Measurements from ENCODE around the gene SLC27A5. TPM values are rescaled to one million over a fixed set of nuclear protein-coding genes. Genes with fewer than 3 reads are reported as not detected.

SLC27A5 gene, protein sequence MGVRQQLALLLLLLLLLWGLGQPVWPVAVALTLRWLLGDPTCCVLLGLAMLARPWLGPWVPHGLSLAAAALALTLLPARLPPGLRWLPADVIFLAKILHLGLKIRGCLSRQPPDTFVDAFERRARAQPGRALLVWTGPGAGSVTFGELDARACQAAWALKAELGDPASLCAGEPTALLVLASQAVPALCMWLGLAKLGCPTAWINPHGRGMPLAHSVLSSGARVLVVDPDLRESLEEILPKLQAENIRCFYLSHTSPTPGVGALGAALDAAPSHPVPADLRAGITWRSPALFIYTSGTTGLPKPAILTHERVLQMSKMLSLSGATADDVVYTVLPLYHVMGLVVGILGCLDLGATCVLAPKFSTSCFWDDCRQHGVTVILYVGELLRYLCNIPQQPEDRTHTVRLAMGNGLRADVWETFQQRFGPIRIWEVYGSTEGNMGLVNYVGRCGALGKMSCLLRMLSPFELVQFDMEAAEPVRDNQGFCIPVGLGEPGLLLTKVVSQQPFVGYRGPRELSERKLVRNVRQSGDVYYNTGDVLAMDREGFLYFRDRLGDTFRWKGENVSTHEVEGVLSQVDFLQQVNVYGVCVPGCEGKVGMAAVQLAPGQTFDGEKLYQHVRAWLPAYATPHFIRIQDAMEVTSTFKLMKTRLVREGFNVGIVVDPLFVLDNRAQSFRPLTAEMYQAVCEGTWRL
- polyA plus RNA-seq (ENCODE audit: insufficient read depth in 1 of 5, insufficient read length in 5 of 5, low replicate concordance in 1 of 5): 1 to 10 TPM; 5.8 to 9.5 (median 7.8) TPM
- long read RNA-seq, donor 1, full-length matches to known transcripts: 10 of 16 reads
- long read RNA-seq, donor 1, partial matches to known transcripts: 6 of 16 reads
- long read RNA-seq, donor 1, other reads (novel, unspliced or antisense): 0 of 16 reads
- long read RNA-seq, donor 2, partial matches to known transcripts: 0 of 3 reads
- long read RNA-seq, donor 2, other reads (novel, unspliced or antisense): 0 of 3 reads
- long read RNA-seq, donor 3, full-length matches to known transcripts: 6 of 358 reads
- long read RNA-seq, donor 3, partial matches to known transcripts: 321 of 358 reads
- long read RNA-seq, donor 3, other reads (novel, unspliced or antisense): 31 of 358 reads
- long read RNA-seq, donor 4, full-length matches to known transcripts: 5 of 5 reads
- long read RNA-seq, donor 4, partial matches to known transcripts: 0 of 5 reads
- long read RNA-seq, donor 4, other reads (novel, unspliced or antisense): 0 of 5 reads
- long read RNA-seq, donor 5, full-length matches to known transcripts: 9 of 9 reads
- long read RNA-seq, donor 5, partial matches to known transcripts: 0 of 9 reads
- long read RNA-seq, donor 5, other reads (novel, unspliced or antisense): 0 of 9 reads
- long read RNA-seq, donor 6, full-length matches to known transcripts: 10 of 10 reads
- long read RNA-seq, donor 6, partial matches to known transcripts: 0 of 10 reads
- long read RNA-seq, donor 6, other reads (novel, unspliced or antisense): 0 of 10 reads
- long read RNA-seq, donor 7, full-length matches to known transcripts: 5 of 5 reads
- long read RNA-seq, donor 7, partial matches to known transcripts: 0 of 5 reads
- long read RNA-seq, donor 7, other reads (novel, unspliced or antisense): 0 of 5 reads
- long read RNA-seq, donor 8, partial matches to known transcripts: 0 of 4 reads
- long read RNA-seq, donor 8, other reads (novel, unspliced or antisense): 0 of 4 reads

GRCh38 chr19:58511353-58512208 lies at the start of gene SLC27A5:
TSS of gene SLC27A5 (minus strand) at chr19:58511992. CDS start at chr19:58511955, 37 bp downstream.
- no peak for DNase-seq

DNA sequence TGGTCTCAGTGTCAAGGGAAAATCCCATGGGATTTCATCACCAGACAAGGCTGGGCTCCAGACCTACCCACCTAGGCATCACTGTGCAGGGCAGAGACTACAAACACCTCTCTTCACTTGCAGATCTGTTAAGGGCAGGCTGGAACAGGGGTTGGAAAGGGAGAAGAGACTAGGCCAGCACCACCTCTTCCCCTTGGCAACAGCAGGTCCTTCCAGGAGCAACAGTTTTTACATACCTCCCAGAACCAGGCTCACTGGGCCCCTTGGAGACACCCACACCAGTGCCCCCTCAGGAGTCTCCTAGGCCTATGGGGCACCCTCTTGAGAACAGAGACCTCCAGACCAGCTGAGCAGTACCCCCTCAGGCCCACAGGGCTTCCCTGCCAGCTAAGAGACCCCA lies 49.1 kb upstream of the SLC27A5 start:
- DNase-seq: no peak

GRCh38 chr19:58560007-58560887 lies 48.5 kb upstream of the SLC27A5 start:
- DNase-seq: no peak

GRCh38 chr19:58559275-58560006 lies 47.6 kb upstream of the SLC27A5 start:
- DNase-seq: peak; percentile 89 to 90

- DNase-seq: peak; percentile 98
Measured at GRCh38 chr19:58558623-58559274, 47.0 kb upstream of the SLC27A5 start.

DNA sequence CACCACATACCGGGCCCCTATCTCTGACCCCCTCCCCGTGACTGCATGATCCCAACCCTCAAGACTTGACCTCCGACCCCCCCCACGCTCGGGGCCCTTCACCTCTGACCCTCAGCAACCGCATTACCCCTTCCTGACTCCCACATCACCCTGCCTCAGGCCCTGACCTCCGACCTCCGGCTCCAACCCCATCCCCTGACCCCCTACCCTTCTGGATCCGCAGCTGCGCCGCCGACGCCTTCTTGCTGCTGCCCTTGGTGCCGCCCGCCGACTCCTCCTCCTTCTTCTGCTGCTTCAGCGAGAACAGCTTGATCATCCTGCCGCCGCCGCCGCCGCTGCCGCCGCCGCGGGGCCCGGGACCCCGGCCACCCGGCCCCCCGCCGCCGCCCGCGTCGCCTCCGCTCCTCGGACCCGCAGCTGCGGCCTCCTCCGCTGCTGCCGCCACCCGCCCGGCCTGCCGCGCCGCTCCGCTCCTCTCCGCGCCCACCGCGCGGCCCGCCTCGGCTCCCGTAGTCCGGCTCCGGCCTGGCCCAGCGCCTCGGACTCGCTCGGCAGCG lies 46.4 kb upstream of the SLC27A5 start, which contains the start of gene UBE2M:
Gene UBE2M, minus strand, starts transcription at position 546 of the 557 bp plus-strand sequence. Its CDS starts 230 bp downstream, at position 316.
- DNase-seq: no peak

- no peak for DNase-seq
Measured at GRCh38 chr19:58557221-58558065, 45.7 kb upstream of the SLC27A5 start.

- DNase-seq: no peak
Measured at GRCh38 chr19:58556622-58557220, 44.9 kb upstream of the SLC27A5 start.

DNA sequence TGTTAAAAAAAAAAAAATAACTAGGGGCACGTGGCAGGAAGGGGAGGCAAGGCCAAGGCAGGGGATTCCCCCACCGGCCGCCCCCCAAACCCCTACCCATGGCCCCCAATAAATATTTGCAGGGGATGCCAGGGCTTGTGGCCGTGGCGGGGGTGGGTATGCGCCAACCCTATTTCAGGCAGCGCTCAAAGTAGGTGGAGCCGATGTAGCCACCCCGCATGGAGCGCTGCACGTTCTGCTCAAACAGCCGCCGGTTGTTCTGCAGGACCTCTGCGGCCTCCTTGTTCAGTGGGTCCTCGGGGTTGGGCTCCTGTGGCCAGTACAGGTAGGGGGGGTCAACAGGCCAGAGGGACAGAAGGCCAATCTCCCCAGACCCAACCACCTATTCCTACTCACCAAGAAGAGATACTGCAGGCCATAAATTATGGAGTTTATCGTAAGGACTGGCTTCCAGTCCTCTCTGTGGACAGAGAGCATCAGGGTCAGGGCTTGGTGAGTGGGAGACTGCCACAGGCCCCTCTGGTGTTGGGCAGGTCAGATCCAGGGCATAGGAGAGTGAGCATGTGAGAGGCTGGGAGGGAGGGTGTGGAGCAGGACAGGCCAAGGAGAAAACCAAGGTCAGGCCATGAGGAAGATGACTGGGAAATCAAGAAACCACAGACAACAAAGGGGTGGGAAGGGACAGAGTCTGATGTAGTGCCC lies 44.3 kb upstream of the SLC27A5 start:
- no peak for DNase-seq

GRCh38 chr19:58555369-58555885 lies 43.6 kb upstream of the SLC27A5 start:
- no peak for DNase-seq

- peak; percentile 96 to 97 for DNase-seq
Measured at GRCh38 chr19:58554494-58555368, 42.9 kb upstream of the SLC27A5 start, which contains the start of gene CHMP2A. TSS of gene CHMP2A (minus strand) at chr19:58555105. CDS start at chr19:58554212, 893 bp downstream.

- DNase-seq: no peak
Measured at GRCh38 chr19:58553799-58554493, 42.2 kb upstream of the SLC27A5 start.

GRCh38 chr19:58552655-58553054 lies 40.9 kb upstream of the SLC27A5 start:
- DNase-seq: no peak

All from right lung (tissue), 10 donors.